Spleen (tissue), 11 donors: ENCODE measurements around the gene LIPK. TPM values are rescaled to one million over a fixed set of nuclear protein-coding genes. Genes with fewer than 3 reads are reported as not detected.

Experiments
- DNase-seq: peaks from one replicate; pipeline ENCODE4 v3.0.0-alpha.2; 2020
- H3K27ac ChIP-seq, 8 donors: fragments of 200-600 bp; sonication (generic) in 7 of 8; 1 replicate in 4 of 8; 2 replicates in 4 of 8; pipeline versions ENCODE4 v1.5.0 to v1.8.0; 2016 to 2021; ENCODE audit warnings: inconsistent platforms in 4 of 8, mild to moderate bottlenecking in 4 of 8, moderate library complexity in 1 of 8
- H3K27me3 ChIP-seq, 7 donors: fragments of 200-600 bp; sonication (generic) in 6 of 7; replicated peaks in 1 of 7; 1 replicate in 4 of 7; 2 replicates in 3 of 7; pipeline versions ENCODE4 v1.5.0 to v1.8.0; 2016 to 2021; ENCODE audit warnings: inconsistent platforms in 3 of 7, mild to moderate bottlenecking in 1 of 7
- H3K36me3 ChIP-seq, 6 donors: fragments of 200-600 bp; sonication (generic) in 5 of 6; 1 replicate in 4 of 6; 2 replicates in 2 of 6; pipeline versions ENCODE4 v1.5.0 to v1.8.0; 2016 to 2021; ENCODE audit warnings: inconsistent platforms in 2 of 6
- H3K4me1 ChIP-seq, 6 donors: fragments of 200-600 bp; sonication (generic) in 5 of 6; 1 replicate in 3 of 6; 2 replicates in 3 of 6; pipeline versions ENCODE4 v1.5.0 to v1.8.0; 2016 to 2021; ENCODE audit warnings: inconsistent platforms in 3 of 6
- H3K4me3 ChIP-seq, 8 donors: fragments of 200-600 bp; sonication (generic) in 7 of 8; 1 replicate in 4 of 8; 2 replicates in 4 of 8; pipeline versions ENCODE4 v1.5.0 to v1.8.0; 2016 to 2021; ENCODE audit warnings: inconsistent platforms in 4 of 8, mild to moderate bottlenecking in 4 of 8, moderate library complexity in 2 of 8
- H3K9me3 ChIP-seq, 8 donors: fragments of 200-600 bp; sonication (generic) in 7 of 8; 1 replicate in 4 of 8; 2 replicates in 4 of 8; pipeline versions ENCODE4 v1.5.0 to v1.8.0; 2016 to 2021; ENCODE audit warnings: inconsistent platforms in 4 of 8
- CTCF ChIP-seq, 11 experiments: fragments of 200-600 bp in 7 of 11; fragments of 450-650 bp in 4 of 11; sonication (generic) in 4 of 11; IDR thresholded peaks in 8 of 11; conservative IDR thresholded peaks in 3 of 11; 1 replicate in 7 of 11; 2 replicates in 4 of 11; pipeline versions ENCODE4 v1.4.0 to v1.8.0; 2016 to 2021; ENCODE audit warnings: antibody characterized with exemption in 11 of 11, inconsistent platforms in 4 of 11, mild to moderate bottlenecking in 1 of 11
- POLR2A ChIP-seq, 3 donors: fragments of 450-650 bp; IDR thresholded peaks; one replicate each; pipeline ENCODE4 v1.5.1; 2017; ENCODE audit warnings: antibody characterized with exemption in 3 of 3, mild to moderate bottlenecking in 1 of 3
- POLR2AphosphoS5 ChIP-seq, 3 donors: sonication (generic); formaldehyde crosslinking; IDR thresholded peaks; one replicate each; pipeline ENCODE4 v1.5.1; 2017; ENCODE audit warnings: antibody characterized with exemption in 3 of 3
- WGBS, 5 donors: extraction: QIAGEN DNeasy Blood & Tissue Kit in 3 of 5; methylation state at CpG; one replicate each; pipeline versions ENCODE4 v1.1.5 to v1.1.7; 2013 to 2018; 5-methylcytosine and 5-hydroxymethylcytosine counted together
- intact Hi-C: fragments of 100-400 bp; cut with DNase I; formaldehyde crosslinking; loops from one replicate; pipeline ENCODE4 v1.15.0; 2023; ENCODE audit warnings: low total_unique reads
- polyA plus RNA-seq, 3 donors: library from polyadenylated mRNA; stranded (reverse); fragments of 200-250 nt; gene quantifications; one replicate each; pipeline ENCODE4 v1.2.1, GENCODE V29; 2013
- total RNA-seq, 7 donors: library from RNA; depleted of rRNA in 3 of 7; stranded (reverse); fragments of >200 nt in 3 of 7; fragmentation: NEBNext Ultra II Directional in 4 of 7; extraction: Animal tissue kit (Norgen Biotek cat#: 25700) in 4 of 7; gene quantifications; one replicate each; pipeline versions ENCODE4 v1.1.0 to v1.2.1, GENCODE V29; 2016 to 2021
- donor health status: healthy with polysubstance abuse.
- donor health status: DM: no; HTN: no; CAD: no; lungs with moderate emphysema.
- donor health status: DM: no; HTN: no; CAD: no.
- donor health status: Bipolar disorder and iron deficiency.
- donor health status: healthy.
- donor health status: DM: no; HTN: no; CAD: no.
- donor health status: DM: yes; HTN: yes; CAD: no.

LIPK gene
- total and polyA plus RNA-seq, 10 donors = not detected

DNA sequence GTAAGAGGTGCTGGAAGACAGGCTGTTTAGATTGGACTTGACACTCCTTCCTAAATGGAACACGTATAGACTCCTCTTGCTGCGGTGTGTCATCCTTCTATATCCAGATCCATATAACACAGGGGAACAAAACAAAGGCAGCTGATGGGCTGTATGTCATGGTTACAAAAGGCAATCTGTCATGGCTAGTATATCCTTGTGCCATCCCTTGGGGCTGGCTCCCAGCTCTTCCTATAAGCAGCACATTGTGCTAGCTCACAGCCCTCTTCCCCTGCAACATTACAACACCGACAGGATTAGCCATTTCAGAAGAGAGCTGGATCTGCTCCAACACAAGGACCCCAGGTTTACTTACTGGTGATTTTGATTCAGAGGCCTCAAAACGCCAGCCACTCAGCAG, 15.3 kb downstream of the LIPK start:
- H3K4me3 ChIP-seq = no peak overlapping the region
- DNase-seq = no peak
- intact Hi-C loops = no loop called here
- H3K27me3 ChIP-seq = no peaks in the 10 kb centered on the region
- H3K4me1 ChIP-seq = peaks cover 0 to 6% (median 0%) of the 10 kb centered on the region in 6 donors
- H3K27ac ChIP-seq = no peak overlapping the region
- no peaks in the 10 kb centered on the region for H3K36me3 ChIP-seq
- H3K9me3 ChIP-seq = no peaks in the 10 kb centered on the region
- 83 to 92% (median 87%) methylated on average over 4 of the region's 4 CpGs for WGBS, 5 donors
- TF ChIP-seq POLR2A (IDR thresholded peaks at IDR 0.05) = no peak
- TF ChIP-seq CTCF (IDR thresholded peaks at IDR 0.05 in 8 of 11, conservative IDR thresholded peaks at IDR 0.05 in 3 of 11) = no peak
- TF ChIP-seq POLR2AphosphoS5 (IDR thresholded peaks at IDR 0.05) = no peak

DNA sequence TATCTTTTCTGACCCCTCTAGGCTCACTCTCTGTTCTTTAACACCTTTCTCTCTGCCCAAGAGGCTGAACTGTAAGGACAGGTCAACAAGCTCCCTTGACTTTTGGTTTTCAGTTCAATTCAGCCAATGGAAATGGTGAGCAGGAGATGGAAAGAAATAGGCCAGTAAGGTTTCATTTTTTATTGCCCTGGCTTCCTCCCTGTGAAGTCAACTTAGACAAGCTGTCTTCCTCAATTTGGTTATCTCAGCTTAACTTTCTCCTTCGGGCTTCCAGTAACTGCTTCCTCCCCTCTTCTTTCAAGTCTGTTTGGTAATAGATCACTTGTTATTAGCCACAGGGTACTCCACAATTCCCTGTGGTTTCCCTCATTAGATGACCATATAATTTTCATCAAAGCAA, 19.7 kb downstream of the LIPK start:
- Histone ChIP-seq H3K9me3 (no peaks in the 10 kb centered on the region), H3K27ac (no peak overlapping the region), H3K36me3 (no peaks in the 10 kb centered on the region), H3K27me3 (no peaks in the 10 kb centered on the region), H3K4me3 (no peak overlapping the region), H3K4me1 (peaks cover 0 to 6% (median 0%) of the 10 kb centered on the region in 6 donors)
- TF ChIP-seq CTCF (IDR thresholded peaks at IDR 0.05 in 8 of 11, conservative IDR thresholded peaks at IDR 0.05 in 3 of 11) (no peak), POLR2A (IDR thresholded peaks at IDR 0.05) (no peak), POLR2AphosphoS5 (IDR thresholded peaks at IDR 0.05) (no peak)
- WGBS, 5 donors = 0 to 7% (median 3%) methylated on average over 1 of the region's 1 CpG
- intact Hi-C loops = no loop called here
- DNase-seq = no peak

DNA sequence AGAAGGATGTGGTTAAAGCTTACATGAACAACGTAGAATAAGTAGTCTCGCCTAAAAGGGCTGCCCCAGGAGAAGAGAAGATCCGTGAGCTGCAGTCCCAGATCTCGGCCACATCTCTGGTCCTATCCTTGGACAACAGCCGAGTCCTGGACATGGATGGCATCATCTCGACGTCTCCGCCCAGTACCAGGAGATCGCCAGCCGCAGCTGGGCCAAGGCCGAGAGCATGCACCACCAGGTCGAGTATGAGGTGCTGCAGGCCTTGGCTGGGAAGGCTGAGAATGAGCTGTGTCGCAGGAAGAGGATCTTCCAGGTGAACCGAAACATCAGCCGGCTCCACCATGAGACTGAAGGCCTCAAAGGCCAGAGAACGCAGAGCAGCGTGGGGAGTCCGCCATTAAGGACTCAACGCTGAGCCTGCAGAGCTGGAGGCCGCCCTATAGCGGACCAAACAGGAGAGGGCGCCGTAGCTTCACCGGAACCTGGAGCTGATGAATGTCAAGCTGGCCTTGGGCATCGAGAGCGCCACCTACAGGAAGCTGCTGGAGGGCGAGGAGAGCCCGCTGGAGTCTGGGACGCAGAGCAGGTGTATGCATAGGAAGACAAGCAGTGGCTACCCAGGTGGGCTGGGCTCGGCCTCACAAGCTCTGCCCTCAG, 22.2 kb downstream of the LIPK start:
- Histone ChIP-seq H3K27me3 (no peaks in the 10 kb centered on the region), H3K36me3 (no peaks in the 10 kb centered on the region), H3K4me3 (no peak overlapping the region), H3K27ac (no peak overlapping the region), H3K9me3 (no peaks in the 10 kb centered on the region), H3K4me1 (peaks cover 0 to 6% (median 0%) of the 10 kb centered on the region in 6 donors)
- TF ChIP-seq CTCF (IDR thresholded peaks at IDR 0.05 in 8 of 11, conservative IDR thresholded peaks at IDR 0.05 in 3 of 11) (peak in 3 of 11 experiments; percentile 29 to 48 (median 45)), POLR2AphosphoS5 (IDR thresholded peaks at IDR 0.05) (no peak), POLR2A (IDR thresholded peaks at IDR 0.05) (no peak)
- DNase-seq = peak; percentile 76
- intact Hi-C loops = no loop called here
- WGBS, 5 donors = 82 to 91% (median 85%) methylated on average over 22 to 30 of the region's 30 CpGs

GRCh38 chr10:88730864-88731263, 24.8 kb downstream of the LIPK start:
- WGBS, 5 donors = 63 to 92% (median 71%) methylated on average over 4 of the region's 4 CpGs
- H3K27ac ChIP-seq = no peak overlapping the region
- H3K4me1 ChIP-seq = peaks cover 0 to 4% (median 0%) of the 10 kb centered on the region in 6 donors
- H3K36me3 ChIP-seq = no peaks in the 10 kb centered on the region
- DNase-seq = no peak
- TF ChIP-seq CTCF (IDR thresholded peaks at IDR 0.05 in 8 of 11, conservative IDR thresholded peaks at IDR 0.05 in 3 of 11) (no peak), POLR2A (IDR thresholded peaks at IDR 0.05) (no peak), POLR2AphosphoS5 (IDR thresholded peaks at IDR 0.05) (no peak)
- intact Hi-C loops = no loop called here
- no peaks in the 10 kb centered on the region for H3K27me3 ChIP-seq
- H3K4me3 ChIP-seq = no peak overlapping the region
- H3K9me3 ChIP-seq = no peaks in the 10 kb centered on the region
